ENCODE data around the gene ANKMY2.

ANKMY2 gene

DNA sequence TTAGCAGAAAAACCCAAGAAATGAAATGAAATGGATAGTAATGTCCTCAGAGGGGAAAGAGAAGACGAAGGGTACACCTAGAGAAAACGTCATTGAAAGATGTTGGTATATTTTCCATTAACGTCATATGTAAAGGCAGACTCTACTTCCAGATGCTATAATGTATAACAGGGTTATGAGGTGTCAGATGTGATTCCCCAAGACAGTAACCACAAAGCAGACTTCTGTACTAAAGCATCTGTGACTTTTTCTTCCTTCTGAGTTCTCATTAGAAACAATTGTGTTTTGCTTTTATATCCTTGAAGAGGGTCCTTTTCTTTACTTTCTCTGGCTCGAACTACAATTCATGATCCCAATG is 81.6 kb downstream of the ANKMY2 start:
- no peak for DNase-seq

DNA sequence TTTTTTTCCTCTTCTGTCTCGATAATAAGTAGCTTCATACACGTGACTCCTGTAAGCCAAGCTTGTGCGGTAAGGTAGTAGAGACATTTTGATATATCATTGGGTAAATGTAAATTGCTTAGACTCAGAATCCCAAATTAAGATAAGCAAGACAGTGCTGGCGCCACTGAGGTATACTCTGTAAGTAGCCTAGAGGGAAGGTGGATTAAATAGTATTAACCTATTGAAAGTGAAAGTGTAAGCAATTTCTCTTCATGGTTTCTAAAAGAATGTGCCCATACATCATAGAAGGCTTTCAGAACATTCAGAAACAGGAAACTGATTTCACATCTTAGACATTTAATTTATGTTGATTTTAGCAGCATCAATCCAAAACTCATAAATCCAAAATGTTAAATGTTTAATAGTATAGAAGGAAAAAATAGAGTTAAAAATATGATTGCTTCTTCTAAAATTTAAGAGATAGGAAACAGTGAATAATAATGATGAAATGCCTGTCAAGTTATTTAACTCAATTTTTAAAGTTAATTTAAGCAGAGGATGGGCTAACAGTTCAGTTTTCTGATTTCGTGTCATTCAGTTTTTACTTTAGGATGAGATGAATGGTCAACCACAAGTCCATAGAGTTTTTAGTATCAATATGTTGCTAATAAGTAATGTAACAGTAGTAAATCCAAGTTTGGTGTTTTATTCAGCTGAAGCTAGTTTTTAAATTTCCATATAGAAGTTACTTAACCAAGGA is 82.1 kb downstream of the ANKMY2 start:
- DNase-seq, result no peak

DNA sequence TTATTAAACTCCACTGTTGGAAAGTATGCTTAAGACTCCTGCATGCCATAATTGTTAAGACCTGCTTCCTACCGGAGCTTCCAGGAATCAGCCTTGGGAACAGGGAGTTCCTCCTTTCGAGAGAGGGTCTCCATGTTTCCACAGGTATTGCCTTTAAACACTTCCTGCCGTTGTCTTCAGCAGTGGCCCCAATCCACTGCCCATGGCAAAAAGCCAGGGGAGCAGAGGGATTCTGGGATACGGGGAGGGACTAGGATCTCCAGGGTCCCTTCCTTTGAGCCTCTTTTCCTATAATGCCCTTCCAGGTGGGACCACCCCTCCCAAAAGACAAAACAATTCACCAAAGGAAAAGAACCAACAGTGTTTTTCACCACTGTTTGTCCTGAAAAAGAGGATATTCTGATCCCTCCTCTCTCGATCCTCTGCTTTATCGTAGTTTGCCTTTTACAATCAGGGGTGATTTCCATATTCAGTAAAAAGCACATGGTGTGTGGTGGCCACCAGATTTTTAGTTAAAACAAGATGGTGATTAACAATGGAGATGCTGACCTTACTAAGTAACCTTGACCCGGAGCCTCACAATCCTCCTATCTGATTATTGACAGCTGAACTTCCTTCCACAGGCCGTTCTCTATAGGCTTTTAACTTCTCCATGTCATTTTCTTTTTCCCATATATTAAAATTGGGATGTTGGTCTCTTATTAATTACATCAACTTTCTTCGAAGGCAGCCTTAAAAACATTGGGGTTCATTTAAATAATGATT is 82.9 kb downstream of the ANKMY2 start:
- DNase-seq, result no peak

DNA sequence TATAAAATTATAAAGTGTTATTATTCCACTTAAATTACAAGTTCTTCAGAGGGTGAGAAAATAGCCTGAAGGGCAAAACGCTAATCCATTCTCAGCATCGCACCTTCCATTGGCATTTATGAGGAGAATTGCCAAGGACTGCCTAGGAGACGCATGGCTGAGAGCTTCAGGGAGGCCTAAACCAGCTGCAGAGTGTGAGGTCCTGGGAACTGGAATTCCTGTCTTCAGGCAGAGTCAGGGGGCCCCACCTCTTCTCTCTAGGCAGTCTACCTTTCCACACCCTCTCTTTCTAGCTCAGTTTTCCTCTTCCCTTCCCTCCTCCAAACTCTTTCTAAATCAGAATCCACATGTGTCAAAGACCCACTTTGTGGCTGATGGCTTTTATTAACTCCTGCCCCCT is 83.6 kb downstream of the ANKMY2 start:
- DNase-seq, result no peak

DNA sequence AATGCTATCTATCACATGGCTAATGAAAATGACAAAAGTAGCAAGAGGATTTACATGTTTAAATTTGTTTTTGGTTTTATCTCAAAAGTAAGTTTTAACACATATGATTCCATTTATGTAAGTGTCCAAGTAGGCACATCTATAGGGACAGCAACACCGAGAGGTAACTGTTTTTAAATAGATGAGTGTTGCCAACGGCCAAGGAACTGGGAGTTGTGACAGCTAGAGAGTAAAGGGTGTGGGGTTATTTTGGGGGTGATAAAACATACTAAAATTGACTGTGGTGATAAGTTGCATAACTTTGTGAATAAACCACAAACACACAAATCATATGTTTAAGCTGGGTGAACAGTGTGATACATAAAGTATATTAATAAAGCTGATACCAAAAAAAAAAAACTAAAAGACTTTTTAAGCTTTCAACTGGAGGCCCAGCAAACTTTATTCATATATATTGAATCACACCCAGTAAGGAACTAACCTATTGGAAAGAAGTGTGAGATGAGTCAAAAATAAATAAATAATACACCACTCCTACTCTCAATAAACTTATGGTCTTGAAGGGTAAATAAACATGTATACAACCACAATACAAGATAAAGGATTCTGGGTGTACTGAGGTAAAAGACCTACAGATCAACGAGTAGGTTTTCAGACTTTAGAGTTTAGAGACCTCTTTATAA is 85.9 kb downstream of the ANKMY2 start:
- no peak for DNase-seq

DNA sequence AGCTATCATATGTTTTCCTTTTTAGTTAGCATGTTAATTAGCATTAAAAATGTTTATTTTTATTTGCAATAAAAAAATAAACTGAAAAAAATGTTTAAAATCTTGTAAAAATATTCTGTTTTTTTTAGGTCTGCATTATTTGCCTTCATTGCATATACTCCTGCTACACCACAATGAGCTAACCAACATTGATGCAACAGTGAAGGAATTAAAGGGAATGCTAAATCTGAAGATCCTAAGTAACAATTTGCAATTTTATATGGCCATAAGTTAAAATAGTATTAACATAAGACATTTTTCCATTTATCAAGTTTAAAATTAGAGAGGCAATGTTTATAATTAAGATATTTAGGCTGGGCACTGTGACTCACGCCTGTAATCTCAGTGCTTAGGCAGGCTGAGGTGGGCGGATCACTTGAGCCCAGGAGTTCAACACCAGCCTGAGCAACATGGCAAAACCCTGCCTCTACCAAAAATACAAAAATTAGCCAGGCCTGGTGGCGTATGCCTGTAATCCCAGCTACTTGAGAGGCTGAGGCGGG is 86.7 kb downstream of the ANKMY2 start:
- DNase-seq, result no peak

DNA sequence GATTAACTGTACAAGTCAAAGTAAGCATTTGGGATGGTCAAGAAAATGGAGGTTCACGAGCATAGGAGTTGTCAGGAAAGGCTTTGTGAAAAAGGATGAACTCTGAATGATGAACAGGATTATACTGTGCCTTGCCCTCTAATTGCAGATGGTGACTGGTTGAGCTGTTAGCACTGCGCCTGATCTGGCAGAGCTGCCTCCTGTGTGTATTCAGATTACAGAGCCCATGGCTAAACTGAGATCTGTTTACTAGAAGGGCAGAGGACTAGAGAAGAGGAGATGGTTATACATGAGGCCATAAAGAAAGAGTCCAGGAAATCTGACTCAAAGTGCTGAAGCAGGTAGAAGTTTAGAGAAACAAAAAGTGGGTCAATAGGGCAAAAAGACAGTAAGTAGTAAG is 89.2 kb downstream of the ANKMY2 start:
- DNase-seq, result no peak

DNA sequence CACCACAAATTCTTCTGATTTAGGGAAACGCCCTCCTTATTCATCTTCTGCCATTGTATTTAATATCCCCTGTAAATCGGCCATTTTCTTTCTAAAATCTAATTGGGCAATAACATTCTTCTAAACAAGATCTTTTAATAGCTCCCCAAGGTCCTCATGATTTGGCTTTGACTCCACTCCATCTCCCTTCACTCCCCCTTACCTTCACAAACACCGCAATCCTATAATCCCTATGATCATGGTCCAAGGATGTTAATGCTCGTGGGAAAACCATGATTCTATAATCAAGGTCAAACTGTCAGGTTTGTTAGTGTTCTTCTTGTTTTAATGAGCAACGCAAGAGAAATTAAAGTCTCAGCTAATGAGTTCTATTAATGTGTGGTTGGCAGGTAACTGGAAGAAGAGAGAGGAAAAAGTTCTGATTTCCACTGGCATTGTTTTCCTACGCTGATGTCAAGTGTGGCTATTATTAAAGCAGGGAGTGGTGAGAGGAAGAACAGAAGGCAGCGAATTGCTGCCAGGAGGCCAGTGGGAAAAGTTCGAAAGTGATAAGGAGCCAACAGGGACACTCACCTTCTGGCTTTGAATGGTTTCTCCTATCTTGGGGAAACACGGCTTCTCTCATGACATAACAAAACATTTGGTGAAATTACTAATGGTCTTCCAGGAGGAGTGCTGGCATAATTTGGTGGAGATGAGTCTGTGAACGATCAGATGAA is 90.9 kb downstream of the ANKMY2 start:
- DNase-seq, result no peak

DNA sequence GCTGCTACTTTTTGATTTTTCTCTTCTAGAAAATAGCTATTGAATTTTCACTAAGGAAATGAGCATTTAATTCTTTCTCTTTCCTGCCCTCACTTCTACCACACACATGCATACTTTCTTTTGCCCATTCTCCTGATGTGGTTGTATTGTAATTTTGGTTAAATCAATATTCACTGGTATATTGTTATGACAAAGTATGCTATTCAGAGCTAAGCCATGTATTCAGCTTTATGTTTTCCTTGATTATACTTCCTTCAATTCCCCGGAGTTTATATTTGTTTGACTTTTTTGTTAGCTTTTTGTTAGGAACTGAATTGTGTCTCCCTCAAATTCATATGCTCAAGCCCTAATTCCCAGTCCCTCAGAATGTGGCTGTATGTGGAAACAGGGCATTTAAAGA is 94.9 kb downstream of the ANKMY2 start:
- no peak for DNase-seq

Data from effector CD8-positive, alpha-beta T cell (primary cell).